Activated CD8-positive, alpha-beta memory T cell treated with anti-CD3 and anti-CD28 coated beads for 48 hours (primary cell): Measurements from ENCODE around the gene SPTBN1.

Experiments
- DNase-seq, 3 experiments: peaks; one replicate each; pipeline ENCODE4 v3.0.0-alpha.2; 2020; ENCODE audit warnings: low read depth in 2 of 3, low spot score in 2 of 3

SPTBN1 gene

DNA sequence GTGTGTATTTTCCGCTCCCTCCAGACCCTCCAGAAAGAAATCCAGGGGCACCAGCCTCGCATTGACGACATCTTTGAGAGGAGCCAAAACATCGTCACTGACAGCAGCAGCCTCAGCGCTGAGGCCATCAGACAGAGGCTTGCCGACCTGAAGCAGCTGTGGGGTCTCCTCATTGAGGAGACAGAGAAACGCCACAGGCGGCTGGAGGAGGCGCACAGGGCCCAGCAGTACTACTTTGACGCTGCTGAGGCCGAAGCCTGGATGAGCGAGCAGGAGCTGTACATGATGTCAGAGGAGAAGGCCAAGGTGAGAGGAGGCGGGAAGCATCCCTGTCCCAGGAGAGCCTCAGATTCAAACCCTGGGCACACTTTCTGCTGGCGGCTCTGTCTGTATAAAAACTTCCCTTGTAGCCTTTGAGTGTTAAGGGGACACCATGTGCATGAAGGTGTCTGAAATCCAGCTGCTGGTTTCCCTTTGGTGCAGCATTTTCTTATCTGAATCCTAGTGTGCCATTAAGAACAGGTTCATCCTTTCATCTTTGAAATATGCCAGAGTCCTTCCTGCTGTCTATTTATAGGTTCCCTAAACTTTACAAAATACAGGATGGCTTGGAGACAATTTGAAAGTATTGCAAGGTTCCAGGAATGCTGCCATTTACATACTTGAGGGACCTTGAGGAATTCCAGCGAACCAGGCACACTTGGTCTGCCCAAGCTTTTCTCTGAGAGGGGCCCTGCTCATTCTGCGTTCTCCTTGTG, 190.2 kb downstream of the SPTBN1 start:
- DNase-seq: no peak

DNA sequence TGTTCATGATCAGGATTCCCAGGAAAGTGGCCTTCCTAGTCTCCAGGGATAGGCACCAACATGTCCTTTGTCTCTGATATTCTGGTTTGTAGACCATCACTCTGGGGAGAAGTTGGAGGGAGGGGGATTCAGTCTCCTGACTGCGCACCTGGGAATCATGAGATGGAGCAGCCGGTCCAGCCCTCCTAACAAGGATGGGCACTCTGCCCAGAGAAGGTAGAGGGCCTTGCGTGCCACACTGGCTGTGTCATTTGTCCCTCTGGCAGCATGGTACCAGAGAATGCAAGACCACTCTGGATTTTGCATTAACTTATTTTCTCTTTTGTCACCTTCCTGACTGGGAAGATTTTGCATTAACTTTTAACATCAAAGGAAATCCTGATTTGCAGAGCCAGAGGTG, 192.1 kb downstream of the SPTBN1 start:
- DNase-seq: no peak

DNA sequence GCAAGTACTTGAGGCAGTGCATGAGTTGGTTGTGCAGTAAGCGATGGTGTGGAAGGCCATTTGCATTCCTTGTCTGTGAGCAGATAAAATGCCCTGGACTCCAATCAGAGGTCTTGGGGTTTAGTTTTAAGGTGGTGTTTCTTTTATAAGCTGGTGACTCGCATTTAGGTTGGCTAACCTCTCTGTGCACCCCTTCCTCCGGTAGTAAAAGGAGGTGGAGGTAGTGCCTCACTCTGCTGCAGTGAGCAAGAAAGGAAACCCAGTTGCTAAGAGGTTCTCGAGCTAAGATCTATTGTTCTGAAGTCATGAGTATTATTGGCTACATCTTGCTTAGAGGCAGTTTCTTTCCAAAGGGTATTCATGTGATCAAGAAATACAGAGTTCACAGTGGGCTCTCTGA, 193.1 kb downstream of the SPTBN1 start:
- DNase-seq: no peak

DNA sequence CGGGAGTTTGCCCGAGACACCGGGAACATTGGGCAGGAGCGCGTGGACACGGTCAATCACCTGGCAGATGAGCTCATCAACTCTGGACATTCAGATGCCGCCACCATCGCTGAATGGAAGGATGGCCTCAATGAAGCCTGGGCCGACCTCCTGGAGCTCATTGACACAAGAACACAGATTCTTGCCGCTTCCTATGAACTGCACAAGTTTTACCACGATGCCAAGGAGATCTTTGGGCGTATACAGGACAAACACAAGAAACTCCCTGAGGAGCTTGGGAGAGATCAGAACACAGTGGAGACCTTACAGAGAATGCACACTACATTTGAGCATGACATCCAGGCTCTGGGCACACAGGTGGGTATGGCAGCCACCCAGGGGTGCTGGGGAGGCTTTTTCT, 193.5 kb downstream of the SPTBN1 start:
- DNase-seq: no peak

DNA sequence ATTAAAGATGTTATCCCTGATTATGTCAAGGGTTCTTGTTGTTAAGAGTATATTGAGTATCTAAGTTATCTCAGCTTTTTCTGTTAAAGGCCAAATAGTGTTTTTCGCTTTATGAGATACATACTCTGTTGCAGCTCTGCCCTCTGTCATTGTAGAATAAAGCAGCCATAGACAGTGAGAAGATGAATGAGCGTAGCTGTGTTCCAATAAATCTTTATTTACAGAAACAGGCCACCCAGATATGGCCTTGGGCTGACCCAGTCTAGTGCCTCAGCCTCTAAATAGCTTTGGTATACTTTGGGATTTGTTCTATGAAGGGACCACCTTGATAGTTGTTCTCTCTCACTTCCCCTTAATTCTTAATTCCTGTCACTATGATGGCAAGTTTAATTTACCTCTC, 194.5 kb downstream of the SPTBN1 start:
- DNase-seq: no peak

DNA sequence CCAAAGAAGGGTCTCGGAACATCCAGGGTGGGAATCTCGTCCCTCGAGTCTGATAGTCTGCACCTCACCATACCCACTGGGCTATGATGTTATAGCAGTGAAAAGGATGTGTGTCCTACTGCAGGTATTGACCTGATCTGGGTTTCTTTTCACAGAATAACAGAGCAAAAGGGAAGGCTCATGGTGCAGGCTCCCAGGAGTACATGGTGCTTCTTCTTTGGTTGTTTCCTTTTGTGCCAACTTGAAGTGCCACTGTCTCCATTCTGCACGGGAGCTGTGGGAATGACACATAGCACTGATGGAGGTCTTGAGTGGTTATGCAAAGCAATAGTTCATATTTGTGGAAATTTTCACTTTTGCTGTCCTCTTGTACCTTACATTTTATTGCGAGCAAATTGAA, 195.2 kb downstream of the SPTBN1 start:
- DNase-seq: no peak

DNA sequence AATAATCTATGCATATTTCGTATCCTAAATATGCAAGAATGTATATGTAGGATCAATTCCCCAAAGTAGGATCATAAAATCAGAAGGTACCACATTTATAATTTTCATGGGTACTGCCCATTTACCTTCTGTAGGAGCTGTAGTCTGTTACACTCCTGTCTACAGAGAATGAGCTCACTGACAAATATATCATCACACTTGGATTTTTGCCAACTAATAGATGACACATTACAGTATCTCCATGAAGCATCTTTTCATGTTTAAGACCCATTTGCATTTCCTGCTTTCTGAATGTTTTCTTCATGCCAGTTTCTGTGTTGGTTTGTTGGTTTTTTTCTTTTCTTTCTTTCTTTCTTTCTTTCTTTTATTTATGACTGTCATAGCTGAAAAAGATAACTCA, 196.4 kb downstream of the SPTBN1 start:
- DNase-seq: no peak

DNA sequence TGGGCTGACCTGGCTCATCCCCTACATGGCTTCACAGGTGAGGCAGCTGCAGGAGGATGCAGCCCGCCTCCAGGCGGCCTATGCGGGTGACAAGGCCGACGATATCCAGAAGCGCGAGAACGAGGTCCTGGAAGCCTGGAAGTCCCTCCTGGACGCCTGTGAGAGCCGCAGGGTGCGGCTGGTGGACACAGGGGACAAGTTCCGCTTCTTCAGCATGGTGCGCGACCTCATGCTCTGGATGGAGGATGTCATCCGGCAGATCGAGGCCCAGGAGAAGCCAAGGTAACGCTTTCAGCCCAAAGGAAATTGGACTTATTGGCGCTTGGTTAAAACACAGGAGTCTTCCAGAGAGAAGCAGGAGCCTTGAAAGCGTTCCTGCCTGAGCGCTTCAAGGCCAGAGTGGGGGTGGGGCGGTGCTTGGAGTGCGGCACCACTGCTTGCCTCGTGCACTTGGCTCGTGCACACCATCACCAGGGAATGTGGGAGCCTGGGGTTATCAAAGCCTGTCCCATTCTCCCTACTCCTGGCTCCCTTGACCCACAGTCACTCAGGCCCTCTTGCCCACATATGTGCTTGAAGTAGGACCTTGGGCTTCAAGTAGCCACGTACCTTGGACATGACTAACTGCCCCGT, 197.6 kb downstream of the SPTBN1 start:
- no peak for DNase-seq

DNA sequence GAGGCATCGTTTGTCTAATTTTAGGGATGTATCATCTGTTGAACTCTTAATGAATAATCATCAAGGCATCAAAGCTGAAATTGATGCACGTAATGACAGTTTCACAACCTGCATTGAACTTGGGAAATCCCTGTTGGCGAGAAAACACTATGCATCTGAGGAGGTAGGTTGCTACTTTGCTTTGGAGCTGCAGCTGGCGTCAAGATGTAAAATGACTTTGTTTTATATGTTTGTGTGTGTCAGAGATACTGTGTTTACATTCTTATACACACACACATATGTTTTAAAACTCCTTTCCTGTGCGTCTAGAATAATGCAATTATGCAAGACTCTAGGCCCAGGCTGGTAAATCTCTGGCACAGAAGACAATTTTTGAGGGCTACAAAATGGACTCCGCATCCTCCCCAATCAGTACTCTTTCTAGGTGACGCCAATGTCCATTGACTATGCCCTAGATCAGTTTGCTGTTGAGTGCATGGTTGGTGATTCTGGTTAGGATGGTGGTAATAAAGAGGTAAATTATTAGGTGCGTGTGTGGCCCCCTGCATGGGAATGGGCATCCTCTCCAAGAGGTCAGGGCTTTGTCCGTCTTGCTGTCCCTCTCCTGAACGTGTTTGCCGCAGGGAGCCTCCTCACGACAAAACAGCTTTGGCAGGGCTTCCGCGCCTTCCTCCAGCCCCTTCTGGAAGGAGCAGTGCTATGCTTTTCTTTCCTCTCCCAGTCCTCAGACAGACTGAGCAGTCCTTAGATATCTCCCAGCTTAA, 199.1 kb downstream of the SPTBN1 start:
- DNase-seq: no peak

DNA sequence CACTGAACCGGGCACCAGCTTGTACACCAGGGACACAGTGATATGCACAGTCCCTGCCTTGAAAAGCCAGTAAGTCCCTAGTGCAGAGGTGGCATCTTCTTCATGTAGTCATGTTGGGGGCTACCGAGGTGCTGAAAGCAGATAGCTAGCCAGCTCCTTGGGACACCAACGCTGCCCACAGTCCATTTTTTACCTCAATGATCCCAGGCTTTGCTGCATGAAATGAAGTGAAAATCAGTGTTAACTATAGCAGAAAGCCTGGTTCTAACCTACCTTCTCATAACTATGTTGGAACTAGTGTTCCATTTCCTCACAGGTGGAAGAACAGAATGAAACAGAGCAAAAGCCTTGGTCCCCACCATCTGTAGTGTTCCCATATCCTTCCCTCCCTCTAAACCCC, 200.7 kb downstream of the SPTBN1 start:
- no peak for DNase-seq

DNA sequence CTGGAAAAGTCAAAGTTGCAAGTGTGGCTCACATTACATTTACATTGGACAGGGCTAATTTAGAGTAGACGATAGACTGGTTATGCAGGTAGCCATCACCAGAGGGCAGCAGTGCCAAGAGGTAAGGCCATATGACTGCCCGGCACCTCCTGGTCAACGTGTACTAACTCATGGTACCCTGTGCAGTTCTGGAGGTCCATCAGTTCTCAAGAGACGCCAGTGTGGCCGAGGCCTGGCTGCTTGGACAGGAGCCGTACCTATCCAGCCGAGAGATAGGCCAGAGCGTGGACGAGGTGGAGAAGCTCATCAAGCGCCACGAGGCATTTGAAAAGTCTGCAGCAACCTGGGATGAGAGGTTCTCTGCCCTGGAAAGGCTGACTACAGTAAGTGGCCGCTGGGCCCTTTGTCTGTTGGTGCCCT, 201.5 kb downstream of the SPTBN1 start:
- no peak for DNase-seq

DNA sequence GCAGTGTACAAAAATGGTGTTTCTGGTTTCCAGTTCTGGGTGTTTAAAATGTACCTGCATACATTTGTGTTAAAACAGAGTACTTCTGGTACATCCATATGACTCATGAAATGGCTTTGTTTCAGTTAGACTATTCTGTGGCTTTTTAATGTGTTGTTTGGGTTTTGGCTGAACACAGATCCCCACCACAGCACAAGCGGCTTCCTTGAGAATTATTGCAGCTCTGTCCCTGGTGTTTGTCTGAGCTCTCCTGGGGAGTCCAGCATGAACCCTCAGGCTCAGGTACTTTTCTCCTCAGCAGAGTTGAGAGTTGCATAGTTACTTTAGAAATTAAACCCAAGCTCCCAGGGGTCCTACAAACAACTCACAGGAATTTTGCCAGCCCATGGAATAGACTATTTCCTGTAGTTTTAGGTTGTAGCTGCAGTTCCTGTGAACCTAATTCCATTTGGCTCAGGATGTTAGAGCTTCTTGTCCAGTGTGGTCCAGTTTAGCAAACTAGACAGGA, 202.5 kb downstream of the SPTBN1 start:
- DNase-seq: no peak

DNA sequence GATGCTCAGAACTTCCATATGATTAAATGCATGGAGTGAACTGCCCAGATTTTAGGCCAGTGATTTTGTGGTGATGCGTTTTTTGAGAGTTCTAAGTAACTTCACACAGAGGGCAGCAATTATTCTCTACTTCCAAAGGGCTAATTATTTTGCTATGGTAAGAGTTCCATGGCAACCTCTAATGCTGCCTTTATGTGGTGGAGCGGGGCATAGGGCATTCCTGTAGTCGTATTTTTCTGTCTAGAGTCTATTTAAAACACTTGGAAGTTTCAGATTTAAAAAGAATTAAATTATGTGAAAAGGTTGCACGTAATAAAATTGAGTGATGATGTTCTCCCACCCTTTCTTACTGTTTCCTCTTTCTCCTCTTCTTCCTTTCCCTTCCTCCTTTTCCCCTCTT, 203.4 kb downstream of the SPTBN1 start:
- DNase-seq: no peak

DNA sequence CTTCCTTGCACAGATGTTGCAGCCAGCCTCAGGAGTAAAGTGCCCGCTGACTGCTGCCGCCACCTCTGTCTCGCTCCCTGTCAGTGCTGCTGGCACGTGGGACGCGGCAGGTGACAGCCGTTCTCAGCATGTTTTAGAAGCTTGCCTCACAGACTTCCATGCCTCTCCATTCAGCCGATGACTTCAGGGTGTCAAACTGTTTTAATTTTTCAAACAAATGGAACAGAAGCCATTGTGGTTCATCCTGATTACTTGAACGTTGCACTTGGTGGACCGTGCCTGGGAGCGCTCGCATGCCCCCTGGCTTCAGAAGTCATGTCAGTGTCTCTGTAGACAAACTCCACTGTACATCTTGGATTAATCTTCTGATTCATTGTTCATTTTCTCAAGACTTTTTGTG, 204.6 kb downstream of the SPTBN1 start:
- DNase-seq: no peak

DNA sequence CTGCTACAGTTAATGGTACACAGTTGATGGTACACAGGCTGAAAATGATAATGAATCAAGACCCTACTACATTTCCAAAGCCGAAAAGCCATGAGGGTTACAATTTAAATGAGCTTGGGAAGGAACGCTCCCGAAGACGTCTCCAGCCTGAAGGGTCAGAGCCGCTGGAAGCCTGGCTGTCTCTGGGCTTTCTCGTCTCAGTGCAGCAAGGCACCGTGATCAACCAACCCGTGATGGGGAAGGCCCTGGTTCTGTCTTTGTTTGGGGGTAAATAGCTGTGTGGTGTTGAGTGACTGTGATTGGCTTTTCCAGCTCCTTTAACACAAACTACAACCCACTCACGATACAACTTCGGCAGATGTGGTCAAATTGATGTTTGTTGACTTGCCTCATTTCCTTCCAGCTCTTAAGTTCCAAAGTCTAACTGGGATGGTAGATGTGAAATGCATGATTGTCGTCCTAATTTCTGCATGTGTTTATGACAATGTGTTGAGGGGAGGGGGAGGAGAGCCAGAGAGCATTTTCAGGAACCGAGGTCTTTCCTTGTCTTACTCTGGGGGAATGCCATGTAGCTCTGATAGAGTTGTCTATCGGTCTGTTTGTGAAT, 207.4 kb downstream of the SPTBN1 start:
- no peak for DNase-seq

DNA sequence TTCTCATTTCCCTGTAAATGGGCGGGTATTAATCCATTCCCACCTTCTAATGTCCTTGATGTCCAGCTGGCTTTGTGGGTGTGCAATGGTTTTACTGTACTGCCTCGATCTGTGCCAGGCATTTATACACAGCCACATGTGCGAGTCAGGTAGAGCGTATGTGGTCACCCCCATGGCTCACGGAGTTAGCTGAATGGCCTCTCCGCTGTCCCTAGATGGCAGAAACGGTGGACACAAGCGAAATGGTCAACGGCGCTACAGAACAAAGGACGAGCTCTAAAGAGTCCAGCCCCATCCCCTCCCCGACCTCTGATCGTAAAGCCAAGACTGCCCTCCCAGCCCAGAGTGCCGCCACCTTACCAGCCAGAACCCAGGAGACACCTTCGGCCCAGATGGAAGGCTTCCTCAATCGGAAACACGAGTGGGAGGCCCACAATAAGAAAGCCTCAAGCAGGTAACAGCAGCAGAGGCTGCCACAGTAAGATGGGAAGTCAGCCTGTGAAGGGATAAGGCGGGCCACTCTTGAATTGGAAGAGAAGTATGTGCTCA, 208.2 kb downstream of the SPTBN1 start:
- DNase-seq: no peak

DNA sequence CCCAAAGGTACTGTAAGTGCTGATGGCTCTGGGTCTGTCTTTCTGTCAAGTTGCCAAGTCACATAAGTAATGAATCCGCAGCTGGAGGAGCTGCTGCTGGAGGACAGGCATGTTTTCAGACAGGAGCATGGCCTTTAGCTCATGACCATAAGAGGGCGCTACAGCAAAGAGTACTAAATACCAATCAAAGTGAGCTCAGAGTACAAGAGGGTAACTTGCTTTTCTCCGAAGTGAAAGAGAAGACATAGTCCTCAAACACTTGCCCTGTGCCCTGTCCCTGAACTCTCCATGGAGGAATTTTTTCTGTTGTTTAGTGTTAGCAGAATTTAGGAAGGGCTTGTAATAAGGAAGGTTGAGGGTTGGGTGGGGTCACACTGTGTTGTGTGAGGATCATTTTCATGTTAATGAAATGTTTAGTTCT, 209.3 kb downstream of the SPTBN1 start:
- no peak for DNase-seq

DNA sequence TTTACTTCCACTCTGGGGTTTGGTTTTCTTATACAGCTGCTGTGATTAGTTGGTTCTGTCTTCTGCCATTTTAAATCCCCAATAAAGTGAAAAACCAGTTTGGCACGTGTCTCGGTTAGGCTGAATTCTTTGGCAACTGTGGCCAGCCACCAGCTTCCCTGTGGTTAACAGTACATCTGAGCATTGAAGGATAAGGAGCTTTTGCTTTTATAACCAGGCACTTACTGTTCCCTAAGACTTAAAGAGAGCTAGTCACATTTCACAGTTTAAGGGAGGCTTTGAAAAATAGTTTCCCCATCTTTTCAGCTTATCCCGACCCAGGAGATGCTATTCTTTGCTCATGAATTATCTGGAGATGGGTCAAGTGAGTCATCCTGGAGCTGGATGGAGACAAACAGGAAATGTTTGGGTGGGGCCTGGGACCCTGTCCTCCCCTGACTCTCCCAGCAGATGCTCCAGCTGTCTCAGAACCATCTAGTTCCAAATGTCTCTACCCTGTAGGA, 210.1 kb downstream of the SPTBN1 start:
- DNase-seq: no peak

DNA sequence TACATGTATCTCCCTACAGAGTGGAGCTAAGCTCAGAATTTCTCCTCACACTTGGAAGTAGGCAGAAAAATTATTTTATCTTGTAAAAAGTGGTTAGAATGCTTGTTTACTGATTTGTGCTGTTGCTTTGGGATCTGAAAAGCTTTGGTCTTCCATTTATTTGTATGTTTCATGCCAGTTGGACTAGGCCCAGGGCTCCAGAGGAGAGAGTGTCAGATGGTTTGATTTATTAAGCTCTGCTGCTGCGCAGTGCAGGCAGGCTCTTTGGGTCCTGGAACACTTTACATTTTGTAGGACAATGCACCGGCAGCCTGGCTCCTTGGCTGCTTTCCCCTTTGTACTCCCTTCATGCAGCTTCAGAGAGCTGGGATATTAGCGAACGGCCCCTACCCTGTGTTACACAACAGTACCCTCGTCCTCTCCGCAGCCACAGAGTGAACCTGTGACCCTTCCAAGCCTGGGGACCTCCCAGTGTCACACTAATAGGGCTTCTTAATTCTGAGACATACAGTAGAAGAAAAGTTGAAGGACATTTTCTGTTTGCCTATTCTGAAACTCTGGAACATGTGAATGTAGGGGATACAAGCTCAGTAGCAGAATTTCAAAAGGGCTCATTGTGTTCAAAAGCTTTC, 210.6 kb downstream of the SPTBN1 start:
- DNase-seq: no peak

DNA sequence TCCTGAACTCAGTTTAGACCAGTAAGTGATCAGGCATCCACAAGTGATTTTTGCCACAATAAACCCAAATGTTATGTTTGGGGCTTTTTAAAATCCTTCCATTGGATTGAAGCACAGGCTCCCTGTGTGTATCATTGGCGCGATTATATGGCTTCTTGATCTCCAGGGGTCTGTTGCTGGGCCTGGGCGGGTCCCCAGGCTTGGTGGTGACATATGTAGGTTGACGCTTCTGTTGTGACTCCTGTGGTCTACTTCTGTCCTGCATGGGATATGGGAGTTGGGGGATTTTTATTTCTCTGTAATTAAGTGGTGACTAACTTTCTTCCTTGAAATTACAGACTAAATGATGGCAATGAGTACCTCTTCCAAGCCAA, 211.1 kb downstream of the SPTBN1 start:
- no peak for DNase-seq
